Activated CD4-positive, alpha-beta memory T cell treated with anti-CD3 and anti-CD28 coated beads, Interleukin-2, amount 10 ng/mL, durations not matched to agents 7 days and 5 days (primary cell): ENCODE measurements around the gene DUSP2. TPM values are rescaled to one million over a fixed set of nuclear protein-coding genes. Genes with fewer than 3 reads are reported as not detected.

ENCODE experiments used
- CTCF ChIA-PET: fragments of 350-600 bp; sonication (Branson Sonifier 250); formaldehyde crosslinking; loops from one replicate; lab custom pipeline; 2021; ENCODE audit warnings: antibody characterized with exemption, inconsistent platforms; lab: Charles Lee
- POLR2A ChIA-PET: fragments of 350-600 bp; sonication (Branson Sonifier 250); formaldehyde crosslinking; loops from one replicate; lab custom pipeline; 2021; ENCODE audit warnings: antibody characterized with exemption; lab: Charles Lee
- DNase-seq: peaks from one replicate; pipeline ENCODE4 v3.0.0-alpha.2; 2020
- H3K27ac Mint-ChIP-seq: one replicate; pipeline ENCODE4 v1.8.0; 2021; ENCODE audit warnings: mild to moderate bottlenecking, mixed read lengths
- H3K27me3 Mint-ChIP-seq: one replicate; pipeline ENCODE4 v1.8.0; 2021; ENCODE audit warnings: mixed read lengths
- H3K36me3 Mint-ChIP-seq: one replicate; pipeline ENCODE4 v1.8.0; 2021; ENCODE audit warnings: low read depth, mixed read lengths
- H3K4me1 Mint-ChIP-seq: one replicate; pipeline ENCODE4 v1.8.0; 2021; ENCODE audit warnings: mixed read lengths
- H3K4me3 Mint-ChIP-seq: one replicate; pipeline ENCODE4 v1.8.0; 2021; ENCODE audit warnings: mild to moderate bottlenecking, mixed read lengths
- H3K9me3 Mint-ChIP-seq: one replicate; pipeline ENCODE4 v1.8.0; 2021; ENCODE audit warnings: mixed read lengths
- total RNA-seq, 2 experiments: library from RNA; stranded (reverse); gene quantifications; one replicate each; pipeline ENCODE4 v1.2.3, GENCODE V29; 2021

DUSP2 gene
- total RNA-seq, 2 experiments from 2014 or later, result 40.8 to 42.5 TPM

DNA sequence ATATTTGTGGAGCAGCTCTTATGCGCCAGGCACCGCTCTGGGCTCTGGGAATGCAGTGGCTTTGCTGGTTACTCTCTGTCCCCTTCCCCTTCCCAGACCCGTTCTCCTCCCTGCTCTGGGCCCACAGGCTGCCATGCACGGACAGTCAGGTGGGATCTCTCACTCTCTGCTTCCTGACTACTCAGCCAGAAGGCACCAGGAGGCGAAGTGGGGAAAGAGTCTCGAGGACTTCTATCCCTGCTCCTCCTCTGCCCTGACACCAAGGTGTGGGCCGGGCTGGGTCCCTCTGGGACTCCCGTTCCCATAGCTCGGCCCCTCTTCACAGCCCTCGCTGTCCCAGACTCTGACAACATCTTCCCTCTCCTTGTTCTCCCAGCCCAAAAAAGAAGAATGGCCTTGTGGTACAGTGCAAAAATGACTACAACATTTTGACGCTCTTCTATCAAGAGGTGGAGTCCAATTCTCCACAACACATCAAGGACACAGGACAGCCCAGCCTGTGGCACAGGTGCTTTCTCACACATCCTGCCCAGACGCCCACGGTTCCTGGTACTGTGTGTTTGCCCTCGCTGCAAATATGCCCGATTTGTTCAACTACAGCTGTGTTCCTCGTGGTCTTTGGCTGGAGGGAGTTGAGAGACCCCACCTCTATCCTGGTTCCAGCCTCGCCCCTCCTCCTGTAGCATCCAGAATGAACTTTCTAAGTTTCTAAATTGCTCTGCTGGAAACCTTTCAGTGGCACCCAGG, 14.0 kb upstream of the DUSP2 start:
- POLR2A ChIA-PET, result interaction anchor here (1.5 to 4.2 kb wide), 3 partner anchors 9 to 177 kb away, joined by 4 to 91 read pairs (median 6); partner anchors contain the start of genes DUSP2 and NCAPH
- peak overlapping the region; percentile 8 for H3K4me3 Mint-ChIP-seq
- peak overlapping the region; percentile 80 for H3K27ac Mint-ChIP-seq
- H3K9me3 Mint-ChIP-seq, result no peaks in the 10 kb centered on the region
- H3K27me3 Mint-ChIP-seq, result no peaks in the 10 kb centered on the region
- peak; percentile 60 for DNase-seq
- H3K4me1 Mint-ChIP-seq, result peaks cover 76% of the 10 kb centered on the region
- no peaks in the 10 kb centered on the region for H3K36me3 Mint-ChIP-seq
- CTCF ChIA-PET, result interaction anchor here (1.3 to 3.0 kb wide), 3 partner anchors 12 to 16 kb away, joined by 3 to 14 read pairs (median 4); no protein-coding TSS in a partner anchor

DNA sequence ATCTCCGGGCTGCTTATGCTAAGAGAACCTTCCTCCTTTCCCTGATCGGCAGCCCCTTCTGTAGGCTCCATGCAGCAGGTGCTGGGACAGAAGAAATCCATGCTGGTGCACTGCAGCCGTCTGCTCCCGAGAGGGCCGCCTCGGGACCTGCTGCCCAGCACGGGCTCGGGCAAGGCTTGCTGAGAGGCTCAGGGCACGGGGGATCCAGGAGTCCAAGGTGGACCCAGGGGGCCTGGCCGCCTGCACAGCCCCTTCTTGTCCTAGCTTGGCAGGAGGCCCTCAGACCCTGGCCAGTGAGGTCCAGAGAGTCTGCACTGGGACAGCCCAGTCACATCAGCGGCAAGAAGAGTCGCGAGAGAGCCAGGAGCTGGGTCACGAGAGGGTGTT, 13.3 kb upstream of the DUSP2 start:
- H3K27ac Mint-ChIP-seq, result peak overlapping the region; percentile 80
- no peaks in the 10 kb centered on the region for H3K9me3 Mint-ChIP-seq
- no peaks in the 10 kb centered on the region for H3K36me3 Mint-ChIP-seq
- peaks cover 70% of the 10 kb centered on the region for H3K4me1 Mint-ChIP-seq
- no peak overlapping the region for H3K4me3 Mint-ChIP-seq
- ChIA-PET CTCF (interaction anchor here (1.5 to 3.0 kb wide), 3 partner anchors 11 to 166 kb away, joined by 4 to 14 read pairs (median 5); no protein-coding TSS in a partner anchor), POLR2A (interaction anchor here (0.9 to 4.2 kb wide), 5 partner anchors 8 to 177 kb away, joined by 3 to 91 read pairs (median 4); partner anchors contain the start of genes DUSP2 and NCAPH)
- peak; percentile 15 for DNase-seq
- H3K27me3 Mint-ChIP-seq, result no peaks in the 10 kb centered on the region

- Mint-ChIP-seq H3K4me3 (peak overlapping the region; percentile 59), H3K27ac (peak overlapping the region; percentile 80), H3K36me3 (no peaks in the 10 kb centered on the region), H3K9me3 (no peaks in the 10 kb centered on the region), H3K27me3 (no peaks in the 10 kb centered on the region), H3K4me1 (peaks cover 67% of the 10 kb centered on the region)
- CTCF ChIA-PET, result interaction anchor here (1.0 to 3.0 kb wide), 4 partner anchors 10 to 165 kb away, joined by 3 to 14 read pairs (median 4); no protein-coding TSS in a partner anchor
- DNase-seq, result peak; percentile 81
- POLR2A ChIA-PET, result interaction anchor here (0.9 to 4.2 kb wide), 5 partner anchors 7 to 178 kb away, joined by 3 to 91 read pairs (median 4); partner anchors contain the start of genes DUSP2 and NCAPH
These were observed 12.7 kb upstream of the DUSP2 start for GRCh38 chr2:96157649-96158553.

- POLR2A ChIA-PET, result interaction anchor here (4.2 kb wide), 1 partner anchor 12 kb away, joined by 91 read pairs; the partner anchor contains the start of gene DUSP2
- Mint-ChIP-seq H3K9me3 (no peaks in the 10 kb centered on the region), H3K4me3 (no peak overlapping the region), H3K27ac (peak overlapping the region; percentile 80), H3K36me3 (no peaks in the 10 kb centered on the region), H3K4me1 (peaks cover 60% of the 10 kb centered on the region), H3K27me3 (no peaks in the 10 kb centered on the region)
- CTCF ChIA-PET, result interaction anchor here (0.7 to 3.0 kb wide), 5 partner anchors 9 to 165 kb away, joined by 3 to 14 read pairs (median 5); no protein-coding TSS in a partner anchor
- DNase-seq, result no peak
These were observed 11.8 kb upstream of the DUSP2 start for GRCh38 chr2:96156926-96157648.

DNA sequence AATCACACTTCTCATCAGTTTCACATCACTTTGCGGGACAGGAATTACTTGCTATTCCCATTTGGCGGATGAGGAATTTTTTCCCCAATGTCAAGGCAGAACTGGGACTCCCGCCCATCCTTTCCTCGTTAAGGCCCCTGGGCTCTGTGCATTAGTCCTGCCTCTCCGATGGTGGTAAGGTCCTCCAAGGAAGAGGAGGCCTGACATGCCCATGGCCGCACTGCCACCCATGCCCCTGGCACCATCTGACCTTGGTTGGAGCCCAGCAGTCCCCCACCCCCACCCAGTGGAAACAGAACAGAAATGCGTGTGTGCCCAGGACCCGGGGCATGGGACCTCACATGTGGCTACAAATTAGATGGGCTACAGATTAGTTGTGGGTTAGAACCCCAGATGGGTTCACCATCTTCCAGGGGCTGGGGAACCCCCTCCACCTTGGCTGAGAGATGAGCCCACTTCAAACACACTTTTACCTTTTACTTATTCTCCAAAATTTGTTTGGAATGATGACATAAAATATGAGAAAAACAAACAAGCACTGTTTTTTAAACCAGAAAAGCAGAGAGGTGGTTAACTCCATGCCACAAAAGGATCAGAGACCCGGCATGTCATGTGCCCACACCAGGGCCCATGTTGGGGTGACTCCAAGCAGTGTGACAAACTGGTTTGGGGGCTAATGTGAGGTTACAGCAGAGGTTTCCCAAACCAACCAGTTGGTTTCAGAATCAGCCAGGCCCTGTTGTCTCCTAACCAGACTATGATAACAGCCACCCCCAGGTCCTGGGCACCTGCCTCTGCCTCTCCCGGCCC, 11.0 kb upstream of the DUSP2 start:
- Mint-ChIP-seq H3K36me3 (no peaks in the 10 kb centered on the region), H3K27me3 (no peaks in the 10 kb centered on the region), H3K4me1 (peaks cover 62% of the 10 kb centered on the region), H3K27ac (peak overlapping the region; percentile 80), H3K9me3 (no peaks in the 10 kb centered on the region), H3K4me3 (no peak overlapping the region)
- POLR2A ChIA-PET, result interaction anchor here (1.2 to 4.2 kb wide), 2 partner anchors 10 to 11 kb away, joined by 3 to 91 read pairs; partner anchors contain the start of gene DUSP2
- CTCF ChIA-PET, result interaction anchor here (0.7 to 1.1 kb wide), 3 partner anchors 8 to 18 kb away, joined by 3 to 5 read pairs (median 3); no protein-coding TSS in a partner anchor
- DNase-seq, result peak; percentile 61

- H3K36me3 Mint-ChIP-seq, result no peaks in the 10 kb centered on the region
- POLR2A ChIA-PET, result interaction anchor here (1.2 kb wide), 1 partner anchor 8 kb away, joined by 3 read pairs; no protein-coding TSS in a partner anchor
- CTCF ChIA-PET, result interaction anchor here (1.0 kb wide), 1 partner anchor 20 kb away, joined by 3 read pairs; no protein-coding TSS in a partner anchor
- no peaks in the 10 kb centered on the region for H3K9me3 Mint-ChIP-seq
- DNase-seq, result no peak
- H3K4me1 Mint-ChIP-seq, result peaks cover 60% of the 10 kb centered on the region
- H3K4me3 Mint-ChIP-seq, result no peak overlapping the region
- H3K27me3 Mint-ChIP-seq, result no peaks in the 10 kb centered on the region
- no peak overlapping the region for H3K27ac Mint-ChIP-seq
These were observed 9.5 kb upstream of the DUSP2 start for GRCh38 chr2:96154506-96155380.

DNA sequence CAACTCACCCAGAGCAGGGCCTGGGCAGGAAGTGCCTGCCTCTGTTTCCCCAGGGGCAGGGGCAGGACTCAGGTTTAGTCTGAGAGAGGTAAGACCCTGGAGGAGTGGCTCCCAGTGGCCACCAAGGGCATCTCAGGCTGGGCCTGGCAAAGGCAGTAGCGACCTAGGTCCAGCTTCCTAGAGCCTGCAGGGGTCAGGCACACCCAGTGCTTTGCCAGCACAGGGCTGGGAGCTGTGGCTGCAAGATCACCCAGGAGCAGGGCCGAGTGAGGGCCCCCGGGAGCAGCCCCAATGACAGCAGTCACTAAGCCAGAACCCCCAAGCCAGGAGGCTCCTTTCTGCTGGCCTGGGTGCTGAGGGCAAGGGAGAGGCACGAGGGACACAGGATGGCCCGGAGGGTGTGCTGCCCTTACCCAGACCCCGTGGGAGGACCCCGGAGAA, 8.8 kb upstream of the DUSP2 start:
- Mint-ChIP-seq H3K4me1 (peaks cover 56% of the 10 kb centered on the region), H3K27ac (no peak overlapping the region), H3K36me3 (no peaks in the 10 kb centered on the region), H3K4me3 (no peak overlapping the region), H3K9me3 (no peaks in the 10 kb centered on the region), H3K27me3 (no peaks in the 10 kb centered on the region)
- ChIA-PET POLR2A (no interaction called here), CTCF (no interaction called here)
- DNase-seq, result no peak

- peaks cover 56% of the 10 kb centered on the region for H3K4me1 Mint-ChIP-seq
- H3K27ac Mint-ChIP-seq, result no peak overlapping the region
- H3K36me3 Mint-ChIP-seq, result no peaks in the 10 kb centered on the region
- CTCF ChIA-PET, result no interaction called here
- no peak for DNase-seq
- H3K4me3 Mint-ChIP-seq, result no peak overlapping the region
- POLR2A ChIA-PET, result no interaction called here
- no peaks in the 10 kb centered on the region for H3K27me3 Mint-ChIP-seq
- no peaks in the 10 kb centered on the region for H3K9me3 Mint-ChIP-seq
These were observed 8.1 kb upstream of the DUSP2 start for GRCh38 chr2:96153291-96153713.

GRCh38 chr2:96152304-96153161, 7.3 kb upstream of the DUSP2 start:
- Mint-ChIP-seq H3K4me3 (no peak overlapping the region), H3K27ac (no peak overlapping the region), H3K9me3 (no peaks in the 10 kb centered on the region), H3K36me3 (no peaks in the 10 kb centered on the region), H3K27me3 (no peaks in the 10 kb centered on the region), H3K4me1 (peaks cover 56% of the 10 kb centered on the region)
- no peak for DNase-seq
- POLR2A ChIA-PET, result interaction anchor here (0.7 to 0.8 kb wide), 2 partner anchors 10 to 32 kb away, joined by 3 read pairs; no protein-coding TSS in a partner anchor
- CTCF ChIA-PET, result interaction anchor here (1.0 to 1.6 kb wide), 2 partner anchors 22 to 160 kb away, joined by 3 to 5 read pairs; no protein-coding TSS in a partner anchor
